Tibial nerve (tissue), 3 donors: ENCODE measurements around the gene GLRA1.

ENCODE experiments used
- POLR2A ChIP-seq, 2 donors: fragments of 450-650 bp; IDR thresholded peaks; one replicate each; pipeline ENCODE4 v1.6.1; 2017; ENCODE audit warnings: antibody characterized with exemption in 2 of 2, mild to moderate bottlenecking in 2 of 2, moderate library complexity in 2 of 2
- TF ChIP-seq, protein P1 (sequence below), 5 experiments: fragments of 200-600 bp in 3 of 5; fragments of 450-650 bp in 2 of 5; sonication (generic) in 3 of 5; IDR thresholded peaks; one replicate each; pipeline ENCODE4 v1.5.1; 2016 to 2019; ENCODE audit warnings: antibody characterized with exemption in 5 of 5, mild to moderate bottlenecking in 3 of 5, moderate library complexity in 2 of 5

DNA sequence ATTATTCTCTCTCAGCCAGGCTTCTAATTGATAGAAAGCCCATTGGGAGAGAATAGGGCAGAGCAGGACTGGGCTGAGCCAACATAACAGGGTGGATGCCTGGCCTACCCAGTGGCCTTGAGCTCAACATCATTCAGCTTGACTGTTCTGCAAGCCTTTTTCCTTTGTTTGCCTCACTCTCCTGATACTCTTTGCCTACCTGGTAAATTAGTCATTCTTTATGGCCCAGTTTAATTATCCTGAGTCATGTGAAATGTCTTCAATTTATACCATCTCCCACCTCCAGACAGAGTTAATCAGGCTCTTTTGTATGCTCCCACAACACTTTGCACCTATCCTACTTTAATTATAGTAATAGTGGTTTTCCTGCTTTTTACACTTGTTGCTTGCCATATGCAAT lies 13.6 kb downstream of the GLRA1 start:
- TF ChIP-seq, protein P1, sequence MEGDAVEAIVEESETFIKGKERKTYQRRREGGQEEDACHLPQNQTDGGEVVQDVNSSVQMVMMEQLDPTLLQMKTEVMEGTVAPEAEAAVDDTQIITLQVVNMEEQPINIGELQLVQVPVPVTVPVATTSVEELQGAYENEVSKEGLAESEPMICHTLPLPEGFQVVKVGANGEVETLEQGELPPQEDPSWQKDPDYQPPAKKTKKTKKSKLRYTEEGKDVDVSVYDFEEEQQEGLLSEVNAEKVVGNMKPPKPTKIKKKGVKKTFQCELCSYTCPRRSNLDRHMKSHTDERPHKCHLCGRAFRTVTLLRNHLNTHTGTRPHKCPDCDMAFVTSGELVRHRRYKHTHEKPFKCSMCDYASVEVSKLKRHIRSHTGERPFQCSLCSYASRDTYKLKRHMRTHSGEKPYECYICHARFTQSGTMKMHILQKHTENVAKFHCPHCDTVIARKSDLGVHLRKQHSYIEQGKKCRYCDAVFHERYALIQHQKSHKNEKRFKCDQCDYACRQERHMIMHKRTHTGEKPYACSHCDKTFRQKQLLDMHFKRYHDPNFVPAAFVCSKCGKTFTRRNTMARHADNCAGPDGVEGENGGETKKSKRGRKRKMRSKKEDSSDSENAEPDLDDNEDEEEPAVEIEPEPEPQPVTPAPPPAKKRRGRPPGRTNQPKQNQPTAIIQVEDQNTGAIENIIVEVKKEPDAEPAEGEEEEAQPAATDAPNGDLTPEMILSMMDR (IDR thresholded peaks at IDR 0.05), result no peak
- no peak for TF ChIP-seq POLR2A (IDR thresholded peaks at IDR 0.05)
